Upper lobe of left lung (tissue), 4 donors: ENCODE results near the gene ZNF341.

Experiments
- EP300 ChIP-seq, 4 donors: sonication (generic); formaldehyde crosslinking; IDR thresholded peaks; one replicate each; pipeline ENCODE4 v1.5.1; 2017; ENCODE audit warnings: antibody characterized with exemption in 4 of 4, control low read depth in 2 of 4
- POLR2A ChIP-seq, 4 donors: fragments of 450-650 bp; IDR thresholded peaks; one replicate each; pipeline ENCODE4 v1.5.1; 2016 to 2017; ENCODE audit warnings: antibody characterized with exemption in 4 of 4, mild to moderate bottlenecking in 2 of 4
- POLR2AphosphoS5 ChIP-seq, 2 donors: sonication (generic); formaldehyde crosslinking; IDR thresholded peaks; one replicate each; pipeline ENCODE4 v1.5.1; 2017; ENCODE audit warnings: antibody characterized with exemption in 2 of 2
- TF ChIP-seq, protein P1 (sequence below), 6 experiments: fragments of 450-650 bp in 4 of 6; fragments of 200-600 bp in 2 of 6; sonication (generic) in 2 of 6; IDR thresholded peaks; one replicate each; pipeline ENCODE4 v1.5.1; 2016 to 2019; ENCODE audit warnings: antibody characterized with exemption in 6 of 6

DNA sequence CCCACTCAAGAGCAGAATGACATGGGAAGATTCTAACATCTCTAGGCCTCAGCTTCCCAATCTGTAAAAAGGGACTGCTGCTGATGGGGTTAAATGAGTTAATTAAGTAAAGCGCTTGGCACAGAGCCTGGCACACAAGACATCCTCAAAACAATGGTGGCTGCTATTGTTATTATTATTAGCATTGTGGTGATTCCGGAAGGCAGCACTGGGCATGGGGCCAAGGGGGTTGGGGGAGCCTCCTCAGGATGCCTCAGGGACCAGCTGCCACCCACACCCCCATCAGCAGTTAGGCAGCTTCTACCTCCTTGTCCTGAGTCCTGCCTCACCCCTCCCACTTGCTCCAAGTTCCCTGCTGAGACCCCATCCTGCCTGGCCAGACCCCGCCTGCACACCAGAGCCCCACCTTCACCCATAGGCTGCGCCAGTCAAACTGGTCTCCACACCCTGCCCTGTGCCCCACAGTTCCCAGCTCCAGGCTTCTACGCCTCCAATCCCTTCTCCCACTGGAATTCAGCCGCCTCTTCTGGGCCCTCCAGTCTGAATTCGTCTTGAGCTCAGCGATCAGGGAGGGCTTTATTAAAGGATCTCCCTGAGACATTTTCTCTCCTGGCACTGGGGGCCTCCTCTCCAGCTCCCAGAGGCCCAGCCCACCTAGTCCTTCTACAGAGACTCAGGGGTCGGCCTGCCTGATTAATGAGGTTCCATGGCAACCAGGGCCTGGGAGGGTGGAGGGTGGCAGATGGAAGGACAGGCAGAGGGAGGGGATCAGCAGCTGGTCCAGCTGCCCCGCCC, 47.1 kb upstream of the ZNF341 start:
- TF ChIP-seq, protein P1, sequence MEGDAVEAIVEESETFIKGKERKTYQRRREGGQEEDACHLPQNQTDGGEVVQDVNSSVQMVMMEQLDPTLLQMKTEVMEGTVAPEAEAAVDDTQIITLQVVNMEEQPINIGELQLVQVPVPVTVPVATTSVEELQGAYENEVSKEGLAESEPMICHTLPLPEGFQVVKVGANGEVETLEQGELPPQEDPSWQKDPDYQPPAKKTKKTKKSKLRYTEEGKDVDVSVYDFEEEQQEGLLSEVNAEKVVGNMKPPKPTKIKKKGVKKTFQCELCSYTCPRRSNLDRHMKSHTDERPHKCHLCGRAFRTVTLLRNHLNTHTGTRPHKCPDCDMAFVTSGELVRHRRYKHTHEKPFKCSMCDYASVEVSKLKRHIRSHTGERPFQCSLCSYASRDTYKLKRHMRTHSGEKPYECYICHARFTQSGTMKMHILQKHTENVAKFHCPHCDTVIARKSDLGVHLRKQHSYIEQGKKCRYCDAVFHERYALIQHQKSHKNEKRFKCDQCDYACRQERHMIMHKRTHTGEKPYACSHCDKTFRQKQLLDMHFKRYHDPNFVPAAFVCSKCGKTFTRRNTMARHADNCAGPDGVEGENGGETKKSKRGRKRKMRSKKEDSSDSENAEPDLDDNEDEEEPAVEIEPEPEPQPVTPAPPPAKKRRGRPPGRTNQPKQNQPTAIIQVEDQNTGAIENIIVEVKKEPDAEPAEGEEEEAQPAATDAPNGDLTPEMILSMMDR (IDR thresholded peaks at IDR 0.05), result no peak
- TF ChIP-seq POLR2AphosphoS5 (IDR thresholded peaks at IDR 0.05), result no peak
- no peak for TF ChIP-seq POLR2A (IDR thresholded peaks at IDR 0.05)
- TF ChIP-seq EP300 (IDR thresholded peaks at IDR 0.05), result no peak
